Endodermal cell (in vitro differentiated cells): ENCODE results near the gene SLC25A20. TPM values are rescaled to one million over a fixed set of nuclear protein-coding genes. Genes with fewer than 3 reads are reported as not detected.

Experiments
- DNase-seq: peaks from one replicate; pipeline ENCODE4 v3.0.0-alpha.2; 2017
- H3K27ac ChIP-seq: 2 replicates; pipeline ENCODE4 v1.5.1; 2013; ENCODE audit warnings: mild to moderate bottlenecking, low read depth, low read length, moderate library complexity
- H3K27me3 ChIP-seq: 2 replicates; pipeline ENCODE4 v1.6.1; 2013; ENCODE audit warnings: mild to moderate bottlenecking, low read length, moderate library complexity; ENCODE audit not compliant: insufficient read depth, control insufficient read depth, poor library complexity, severe bottlenecking
- H3K36me3 ChIP-seq: 2 replicates; pipeline ENCODE4 v1.7.0; 2013; ENCODE audit warnings: mild to moderate bottlenecking, low read length, moderate library complexity; ENCODE audit not compliant: control insufficient read depth, insufficient read depth
- H3K4me1 ChIP-seq: one replicate; pipeline ENCODE4 v1.7.0; 2013; ENCODE audit warnings: low read length; ENCODE audit not compliant: control insufficient read depth, insufficient read depth
- H3K4me3 ChIP-seq: 2 replicates; pipeline ENCODE4 v1.5.1; 2013; ENCODE audit warnings: mild to moderate bottlenecking, low read length, moderate library complexity
- H3K9ac ChIP-seq: 2 replicates; pipeline ENCODE4 v1.6.1; 2013; ENCODE audit warnings: mild to moderate bottlenecking, low read length, moderate library complexity; ENCODE audit not compliant: poor library complexity, severe bottlenecking; ENCODE audit errors: extremely low read depth
- H3K9me3 ChIP-seq: 2 replicates; pipeline ENCODE4 v1.6.1; 2013; ENCODE audit warnings: mild to moderate bottlenecking, low read length, moderate library complexity; ENCODE audit not compliant: control insufficient read depth
- H3K27ac Mint-ChIP-seq: 2 replicates; pipeline ENCODE4 v1.8.0; 2020; ENCODE audit warnings: mixed read lengths
- H3K27me3 Mint-ChIP-seq: 2 replicates; pipeline ENCODE4 v1.8.0; 2021; ENCODE audit warnings: mild to moderate bottlenecking, mixed read lengths; ENCODE audit not compliant: insufficient read depth
- H3K36me3 Mint-ChIP-seq: 2 replicates; pipeline ENCODE4 v1.8.0; 2020; ENCODE audit warnings: low read depth, mixed read lengths
- H3K4me1 Mint-ChIP-seq: 2 replicates; pipeline ENCODE4 v1.8.0; 2020; ENCODE audit warnings: mixed read lengths
- H3K4me3 Mint-ChIP-seq: 2 replicates; pipeline ENCODE4 v1.8.0; 2020; ENCODE audit warnings: mild to moderate bottlenecking, moderate library complexity, mixed read lengths
- H3K9me3 Mint-ChIP-seq: 2 replicates; pipeline ENCODE4 v1.8.0; 2020; ENCODE audit warnings: mild to moderate bottlenecking, mixed read lengths
- CTCF ChIP-seq: fragments of 200-600 bp; sonication (generic); conservative IDR thresholded peaks from 2 replicates; pipeline ENCODE4 v1.5.0; 2021; ENCODE audit warnings: antibody characterized with exemption, mild to moderate bottlenecking
- WGBS, 2 experiments: methylation state at CpG; one replicate each; pipeline versions ENCODE4 v1.1.5 to v1.1.7; 2013; ENCODE audit warnings: missing lambda C conversion rate in 2 of 2, mixed read lengths in 1 of 2; ENCODE audit not compliant: insufficient coverage in 1 of 2, insufficient read length in 1 of 2; 5-methylcytosine and 5-hydroxymethylcytosine counted together
- total RNA-seq, 2 donors: library from RNA; stranded (reverse); fragmentation: NEBNext Ultra II Directional in 1 of 2; extraction: Animal tissue kit (Norgen Biotek cat#: 25700) in 1 of 2; gene quantifications; 2 replicates in 1 of 2; 3 replicates in 1 of 2; pipeline ENCODE4 v1.2.1, GENCODE V29; 2021

The SLC25A20 gene
- total RNA-seq, 2 donors from 2014 or later, result 5.0 to 6.7 TPM

- WGBS, 2 experiments, result 92 to 94% methylated on average over 2 of the region's 2 CpGs
- Histone ChIP-seq H3K4me3 (no peak overlapping the region), H3K9ac (no peak overlapping the region), H3K9me3 (no peaks in the 10 kb centered on the region), H3K36me3 (no peaks in the 10 kb centered on the region), H3K27me3 (no peaks in the 10 kb centered on the region), H3K4me1 (no peaks in the 10 kb centered on the region), H3K27ac (no peak overlapping the region)
- Mint-ChIP-seq H3K27me3 (no peaks in the 10 kb centered on the region), H3K27ac (no peak overlapping the region), H3K4me1 (no peaks in the 10 kb centered on the region), H3K4me3 (no peak overlapping the region), H3K9me3 (no peaks in the 10 kb centered on the region), H3K36me3 (peaks cover 1% of the 10 kb centered on the region)
- TF ChIP-seq CTCF, result no peak
- DNase-seq, result no peak
These were observed 39.5 kb downstream of the SLC25A20 start for GRCh38 chr3:48859206-48859605.

GRCh38 chr3:48858709-48859108 is 40.0 kb downstream of the SLC25A20 start:
- no peaks in the 10 kb centered on the region for H3K27me3 ChIP-seq
- TF ChIP-seq CTCF, result no peak
- H3K27ac ChIP-seq, result no peak overlapping the region
- no peaks in the 10 kb centered on the region for H3K36me3 ChIP-seq
- no peak for DNase-seq
- H3K27me3 Mint-ChIP-seq, result no peaks in the 10 kb centered on the region
- H3K4me1 Mint-ChIP-seq, result no peaks in the 10 kb centered on the region
- peaks cover 1% of the 10 kb centered on the region for H3K36me3 Mint-ChIP-seq
- H3K4me1 ChIP-seq, result no peaks in the 10 kb centered on the region
- no peak overlapping the region for H3K4me3 ChIP-seq
- H3K9ac ChIP-seq, result no peak overlapping the region
- H3K9me3 ChIP-seq, result no peaks in the 10 kb centered on the region
- H3K9me3 Mint-ChIP-seq, result no peaks in the 10 kb centered on the region
- H3K4me3 Mint-ChIP-seq, result no peak overlapping the region
- 91 to 100% methylated on average over 1 to 2 of the region's 2 CpGs for WGBS, 2 experiments
- H3K27ac Mint-ChIP-seq, result no peak overlapping the region

- Mint-ChIP-seq H3K9me3 (no peaks in the 10 kb centered on the region), H3K36me3 (peaks cover 1% of the 10 kb centered on the region), H3K4me1 (no peaks in the 10 kb centered on the region), H3K4me3 (no peak overlapping the region), H3K27ac (no peak overlapping the region), H3K27me3 (no peaks in the 10 kb centered on the region)
- Histone ChIP-seq H3K9ac (no peak overlapping the region), H3K4me1 (no peaks in the 10 kb centered on the region), H3K27ac (no peak overlapping the region), H3K27me3 (no peaks in the 10 kb centered on the region), H3K36me3 (no peaks in the 10 kb centered on the region), H3K9me3 (no peaks in the 10 kb centered on the region), H3K4me3 (no peak overlapping the region)
- TF ChIP-seq CTCF, result no peak
- no peak for DNase-seq
- WGBS, 2 experiments, result 88 to 92% methylated on average over 1 to 2 of the region's 2 CpGs
These were observed 41.0 kb downstream of the SLC25A20 start for GRCh38 chr3:48857641-48858040.
